MM.1S (cell line): Measurements from ENCODE around the gene RHOBTB3.
"Not testable (repeated sequence)": the region's sequence is repeated elsewhere in the genome, so short reads cannot be mapped to it uniquely, and the experiment has no call there.

Source experiments
- DNase-seq: peaks from one replicate; pipeline ENCODE4 v3.0.0-alpha.2; 2015
- H2AFZ ChIP-seq: fragments of 300-600 bp; sonication (generic); 2 replicates; pipeline ENCODE4 v1.6.0; 2016; ENCODE audit warnings: antibody characterized with exemption, low read length
- H3F3A ChIP-seq: fragments of 300-600 bp; sonication (generic); 2 replicates; pipeline ENCODE4 v1.6.1; 2016; ENCODE audit warnings: mild to moderate bottlenecking, antibody characterized with exemption, low read length, moderate library complexity, mixed read lengths; ENCODE audit not compliant: insufficient read depth
- H3K27ac ChIP-seq: fragments of 300-600 bp; sonication (generic); 2 replicates; pipeline ENCODE4 v1.5.1; 2016; ENCODE audit warnings: mild to moderate bottlenecking, low read length
- H3K27me3 ChIP-seq: fragments of 300-600 bp; sonication (generic); replicated peaks from 2 replicates; pipeline ENCODE4 v1.6.0; 2016; ENCODE audit warnings: low read length; ENCODE audit not compliant: insufficient read depth
- H3K36me3 ChIP-seq: fragments of 300-600 bp; sonication (generic); replicated peaks from 2 replicates; pipeline ENCODE4 v1.6.1; 2016; ENCODE audit warnings: mild to moderate bottlenecking, low read length, mixed read lengths; ENCODE audit not compliant: insufficient read depth
- H3K4me1 ChIP-seq: fragments of 300-600 bp; sonication (generic); 2 replicates; pipeline ENCODE4 v1.6.1; 2016; ENCODE audit warnings: low read length, mixed read lengths
- H3K4me2 ChIP-seq: fragments of 300-600 bp; sonication (generic); 2 replicates; pipeline ENCODE4 v1.6.0; 2016; ENCODE audit warnings: low read depth, low read length
- H3K4me3 ChIP-seq: fragments of 300-600 bp; sonication (generic); 2 replicates; pipeline ENCODE4 v1.5.1; 2016; ENCODE audit warnings: low read length, mixed read lengths
- H3K79me2 ChIP-seq: fragments of 300-600 bp; sonication (generic); 2 replicates; pipeline ENCODE4 v1.6.1; 2016; ENCODE audit warnings: mixed run types, low read length, mixed read lengths
- H3K9ac ChIP-seq: fragments of 300-600 bp; sonication (generic); 2 replicates; pipeline ENCODE4 v1.6.1; 2016; ENCODE audit warnings: low read length, mixed read lengths
- H3K9me2 ChIP-seq: fragments of 300-600 bp; sonication (generic); replicated peaks from 2 replicates; pipeline ENCODE4 v1.6.1; 2016; ENCODE audit warnings: mild to moderate bottlenecking, low read length, mixed read lengths; ENCODE audit not compliant: insufficient read depth
- H3K9me3 ChIP-seq: fragments of 300-600 bp; sonication (generic); replicated peaks from 2 replicates; pipeline ENCODE4 v1.6.1; 2016; ENCODE audit warnings: mild to moderate bottlenecking, low read length, mixed read lengths; ENCODE audit not compliant: insufficient read depth
- H4K20me1 ChIP-seq: fragments of 300-600 bp; sonication (generic); 2 replicates; pipeline ENCODE4 v1.6.1; 2016; ENCODE audit warnings: mild to moderate bottlenecking, low read length, moderate library complexity, mixed read lengths; ENCODE audit not compliant: insufficient read depth
- EZH2 ChIP-seq: fragments of 300-600 bp; sonication (generic); optimal IDR thresholded peaks from 2 replicates; pipeline ENCODE3; 2017; ENCODE audit warnings: low read depth, mild to moderate bottlenecking, antibody characterized with exemption, low read length, mixed read lengths
- EZH2phosphoT487 ChIP-seq: fragments of 300-600 bp; sonication (generic); IDR thresholded peaks from 2 replicates; pipeline ENCODE4 v1.6.1; 2018; ENCODE audit warnings: antibody characterized with exemption, low read length
- TF ChIP-seq, protein P1 (sequence below): fragments of 300-600 bp; sonication (generic); IDR thresholded peaks from 2 replicates; pipeline ENCODE4 v1.5.1; 2016; ENCODE audit warnings: antibody characterized with exemption, low read length, mixed read lengths

The RHOBTB3 gene

DNA sequence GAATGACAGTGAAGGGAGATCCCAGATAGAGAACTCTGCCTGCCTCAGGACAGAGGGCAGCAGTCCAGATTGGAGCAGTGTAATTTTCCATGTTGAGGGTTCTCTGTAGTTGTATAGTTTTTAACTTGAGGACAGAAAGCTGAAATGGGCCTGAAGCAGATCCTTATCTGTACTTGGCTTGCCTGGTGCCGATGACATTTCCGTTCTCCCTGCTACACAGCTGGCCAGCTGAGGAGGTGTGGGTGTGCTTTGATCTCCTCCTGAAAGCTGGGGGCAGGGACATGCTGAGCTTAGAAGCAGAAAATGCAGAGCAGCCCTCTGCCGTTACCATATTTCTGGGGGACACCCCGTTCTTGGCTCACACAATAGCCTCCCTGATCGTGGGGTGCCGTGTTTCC lies 80.9 kb downstream of the RHOBTB3 start:
- H3K27me3 ChIP-seq = no peaks in the 10 kb centered on the region
- H3K4me1 ChIP-seq = peaks cover 25% of the 10 kb centered on the region
- H3K4me2 ChIP-seq = no peak overlapping the region
- H3K27ac ChIP-seq = no peak overlapping the region
- H3K9me2 ChIP-seq = no peaks in the 10 kb centered on the region
- no peak overlapping the region for H2AFZ ChIP-seq
- H3K9ac ChIP-seq = no peak overlapping the region
- no peaks in the 10 kb centered on the region for H3K36me3 ChIP-seq
- H3K79me2 ChIP-seq = peaks cover 20% of the 10 kb centered on the region
- no peak overlapping the region for H3K4me3 ChIP-seq
- peaks cover 21% of the 10 kb centered on the region for H3F3A ChIP-seq
- no peaks in the 10 kb centered on the region for H3K9me3 ChIP-seq
- TF ChIP-seq EZH2 (no peak), EZH2phosphoT487 (no peak)
- TF ChIP-seq, protein P1, sequence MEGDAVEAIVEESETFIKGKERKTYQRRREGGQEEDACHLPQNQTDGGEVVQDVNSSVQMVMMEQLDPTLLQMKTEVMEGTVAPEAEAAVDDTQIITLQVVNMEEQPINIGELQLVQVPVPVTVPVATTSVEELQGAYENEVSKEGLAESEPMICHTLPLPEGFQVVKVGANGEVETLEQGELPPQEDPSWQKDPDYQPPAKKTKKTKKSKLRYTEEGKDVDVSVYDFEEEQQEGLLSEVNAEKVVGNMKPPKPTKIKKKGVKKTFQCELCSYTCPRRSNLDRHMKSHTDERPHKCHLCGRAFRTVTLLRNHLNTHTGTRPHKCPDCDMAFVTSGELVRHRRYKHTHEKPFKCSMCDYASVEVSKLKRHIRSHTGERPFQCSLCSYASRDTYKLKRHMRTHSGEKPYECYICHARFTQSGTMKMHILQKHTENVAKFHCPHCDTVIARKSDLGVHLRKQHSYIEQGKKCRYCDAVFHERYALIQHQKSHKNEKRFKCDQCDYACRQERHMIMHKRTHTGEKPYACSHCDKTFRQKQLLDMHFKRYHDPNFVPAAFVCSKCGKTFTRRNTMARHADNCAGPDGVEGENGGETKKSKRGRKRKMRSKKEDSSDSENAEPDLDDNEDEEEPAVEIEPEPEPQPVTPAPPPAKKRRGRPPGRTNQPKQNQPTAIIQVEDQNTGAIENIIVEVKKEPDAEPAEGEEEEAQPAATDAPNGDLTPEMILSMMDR = no peak
- no peaks in the 10 kb centered on the region for H4K20me1 ChIP-seq
- DNase-seq = no peak

DNA sequence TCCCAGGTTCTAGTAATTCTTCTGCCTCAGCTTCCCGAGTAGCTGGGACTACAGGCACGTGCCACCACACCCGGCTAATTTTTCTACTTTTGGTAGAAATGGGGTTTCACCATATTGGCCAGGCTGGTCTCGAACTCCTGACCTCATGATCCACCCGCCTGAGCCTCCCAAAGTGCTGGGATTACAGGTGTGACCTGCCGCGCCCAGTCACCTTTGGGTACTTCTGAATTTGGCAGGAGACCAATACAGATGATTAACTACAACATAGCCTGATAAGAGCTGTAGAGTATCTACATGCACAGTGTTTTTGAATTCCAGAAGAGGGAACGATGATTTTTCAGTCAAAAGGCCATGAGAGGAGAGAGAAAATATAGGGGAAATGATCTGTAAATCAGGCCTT lies 81.9 kb downstream of the RHOBTB3 start:
- not testable (repeated sequence) for H3K9ac ChIP-seq, H3K4me2 ChIP-seq, H2AFZ ChIP-seq, H3K27me3 ChIP-seq, H4K20me1 ChIP-seq, H3K9me3 ChIP-seq, H3K4me3 ChIP-seq, H3K27ac ChIP-seq, H3K36me3 ChIP-seq, H3K9me2 ChIP-seq, DNase-seq
- Histone ChIP-seq H3F3A (peaks cover 18% of the 10 kb centered on the region), H3K79me2 (peaks cover 30% of the 10 kb centered on the region), H3K4me1 (peaks cover 18% of the 10 kb centered on the region)

DNA sequence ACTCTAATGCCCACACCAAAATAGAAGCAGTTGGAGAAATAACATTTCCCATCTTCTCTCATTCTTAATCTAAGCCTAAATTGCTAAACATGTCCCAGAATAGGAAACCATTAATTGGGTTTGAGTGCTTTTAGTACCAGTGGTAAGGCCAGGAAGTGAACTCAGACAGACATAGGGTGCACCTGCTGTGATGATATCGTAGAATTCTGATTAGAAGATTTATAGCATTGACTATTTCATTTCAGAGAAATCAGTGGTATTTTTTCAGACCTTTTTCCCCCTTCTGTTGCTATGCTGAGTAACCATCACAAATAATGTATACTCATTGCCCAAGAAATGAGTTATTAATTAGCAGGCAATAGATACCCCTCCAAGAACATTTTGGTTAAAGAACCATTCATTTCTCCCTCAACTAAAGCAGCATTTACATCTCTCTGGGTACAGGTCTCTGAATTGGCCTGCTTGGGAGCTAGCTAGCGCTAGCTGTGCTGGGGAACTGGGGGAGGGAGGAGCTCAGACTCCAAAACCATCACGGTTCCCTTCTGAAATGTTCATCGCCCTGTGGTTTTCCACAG lies 84.1 kb downstream of the RHOBTB3 start:
- no peak for TF ChIP-seq EZH2
- no peak for TF ChIP-seq EZH2phosphoT487
- TF ChIP-seq, protein P1 = no peak
- no peaks in the 10 kb centered on the region for H3K36me3 ChIP-seq
- no peaks in the 10 kb centered on the region for H3F3A ChIP-seq
- no peak for DNase-seq
- H3K27ac ChIP-seq = no peak overlapping the region
- H3K79me2 ChIP-seq = peaks cover 52% of the 10 kb centered on the region
- no peaks in the 10 kb centered on the region for H3K27me3 ChIP-seq
- no peaks in the 10 kb centered on the region for H3K9me2 ChIP-seq
- peaks cover 5% of the 10 kb centered on the region for H3K4me1 ChIP-seq
- H3K9me3 ChIP-seq = no peaks in the 10 kb centered on the region
- H2AFZ ChIP-seq = no peak overlapping the region
- no peak overlapping the region for H3K4me2 ChIP-seq
- H3K9ac ChIP-seq = no peak overlapping the region
- no peaks in the 10 kb centered on the region for H4K20me1 ChIP-seq
- H3K4me3 ChIP-seq = no peak overlapping the region

DNA sequence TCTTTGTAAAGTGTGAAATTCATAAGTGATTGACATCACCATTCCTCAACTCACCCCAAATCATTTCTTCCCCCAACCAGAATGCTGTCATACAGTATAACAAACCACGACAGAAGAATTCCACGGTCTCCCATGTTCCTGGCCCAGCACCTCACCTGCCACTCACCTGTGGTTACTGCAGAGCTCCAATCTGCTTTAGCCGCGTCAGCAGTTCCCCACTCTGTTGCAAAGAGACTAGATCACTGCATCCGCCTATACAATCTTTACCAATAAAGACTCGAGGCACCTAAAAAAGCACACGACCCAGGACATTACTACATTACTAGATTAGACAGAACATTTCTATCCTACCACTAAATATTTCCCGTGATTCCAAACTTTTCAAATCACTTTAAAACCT lies 85.2 kb downstream of the RHOBTB3 start:
- Histone ChIP-seq H3K4me2 (no peak overlapping the region), H2AFZ (no peak overlapping the region), H3K36me3 (no peaks in the 10 kb centered on the region), H3K27ac (no peak overlapping the region), H3K4me1 (peaks cover 5% of the 10 kb centered on the region; the same call in 1 of the 2 replicates), H3K27me3 (no peaks in the 10 kb centered on the region), H3K9me2 (no peaks in the 10 kb centered on the region), H4K20me1 (no peaks in the 10 kb centered on the region), H3K9me3 (no peaks in the 10 kb centered on the region), H3K79me2 (peaks cover 63% of the 10 kb centered on the region), H3F3A (peaks cover 2% of the 10 kb centered on the region; the same call in 1 of the 2 replicates), H3K4me3 (no peak overlapping the region), H3K9ac (no peak overlapping the region)
- TF ChIP-seq, protein P1 = no peak
- TF ChIP-seq EZH2 = no peak
- DNase-seq = no peak
